ENCODE data around the gene CYFIP2.
"Not testable (repeated sequence)": the region's sequence is repeated elsewhere in the genome, so short reads cannot be mapped to it uniquely, and the experiment has no call there.

CYFIP2 gene

GRCh38 chr5:157400741-157401495 is 135.0 kb downstream of the CYFIP2 start:
- no peak for DNase-seq

- DNase-seq = no peak
These were observed 149.9 kb downstream of the CYFIP2 start for GRCh38 chr5:157415838-157416237.

- not testable (repeated sequence) for DNase-seq
These were observed 153.6 kb downstream of the CYFIP2 start for GRCh38 chr5:157419521-157419920.

GRCh38 chr5:157429920-157430319 is 164.0 kb downstream of the CYFIP2 start:
- not testable (repeated sequence) for DNase-seq

- peak; percentile 69 for DNase-seq
These were observed 165.7 kb downstream of the CYFIP2 start for GRCh38 chr5:157431544-157432200.

- no peak for DNase-seq
These were observed 168.2 kb downstream of the CYFIP2 start for GRCh38 chr5:157434096-157434495.

- no peak for DNase-seq
These were observed 177.2 kb downstream of the CYFIP2 start for GRCh38 chr5:157443041-157443549.

- DNase-seq = no peak
These were observed 178.3 kb downstream of the CYFIP2 start for GRCh38 chr5:157444224-157444623.
